WTC11 (cell line): ENCODE measurements around the gene C2orf92.

Experiments used
- CREB1 ChIP-seq: sonication (generic); formaldehyde crosslinking; IDR thresholded peaks from 2 replicates; pipeline ENCODE4 v1.8.0; 2023; ENCODE audit warnings: mild to moderate bottlenecking, missing genetic modification reagents
- CTCF ChIP-seq: fragments of 200-600 bp; IDR thresholded peaks from 2 replicates; pipeline ENCODE4 v1.8.0; 2022; ENCODE audit warnings: antibody characterized with exemption
- FOXP4 ChIP-seq: sonication (generic); formaldehyde crosslinking; IDR thresholded peaks from 2 replicates; pipeline ENCODE4 v1.8.0; 2022; ENCODE audit warnings: mild to moderate bottlenecking, missing genetic modification reagents
- KAT7 ChIP-seq: sonication (generic); formaldehyde crosslinking; IDR thresholded peaks from 2 replicates; pipeline ENCODE4 v1.8.1; 2023; ENCODE audit warnings: missing genetic modification reagents, mild to moderate bottlenecking, borderline replicate concordance
- NR2C2 ChIP-seq: sonication (generic); formaldehyde crosslinking; IDR thresholded peaks from 2 replicates; pipeline ENCODE4 v1.8.0; 2022; ENCODE audit warnings: mild to moderate bottlenecking, missing genetic modification reagents
- PREB ChIP-seq: sonication (generic); formaldehyde crosslinking; IDR thresholded peaks from 2 replicates; pipeline ENCODE4 v1.8.1; 2022; ENCODE audit warnings: mild to moderate bottlenecking, missing genetic modification reagents, moderate library complexity, borderline replicate concordance
- SMAD3 ChIP-seq: sonication (generic); formaldehyde crosslinking; IDR thresholded peaks from 2 replicates; pipeline ENCODE4 v1.8.0; 2022; ENCODE audit warnings: missing genetic modification reagents, mild to moderate bottlenecking, borderline replicate concordance

GRCh38 chr2:97664636-97664970, 4.9 kb upstream of the C2orf92 start:
- TF ChIP-seq CTCF = no peak
- TF ChIP-seq NR2C2 (CRISPR knock-in tag) = no peak
- TF ChIP-seq PREB (CRISPR knock-in tag) = no peak
- no peak for TF ChIP-seq KAT7 (CRISPR knock-in tag)
- no peak for TF ChIP-seq CREB1 (CRISPR knock-in tag)
- TF ChIP-seq SMAD3 = no peak
- no peak for TF ChIP-seq FOXP4 (CRISPR knock-in tag)
